Spinal cord (tissue), 10 donors: Measurements from ENCODE around the gene HMHB1. TPM values are rescaled to one million over a fixed set of nuclear protein-coding genes. Genes with fewer than 3 reads are reported as not detected.
A peak's percentile ranks its signal among the peaks of the same experiment; 100 is the strongest.

Experiments used
- DNase-seq, 6 donors: peaks; one replicate each; pipeline versions ENCODE4 v3.0.0 to v3.0.0-alpha.2; 2013 to 2015; ENCODE audit warnings: low spot score in 6 of 6, low read depth in 4 of 6
- H3K27ac ChIP-seq: one replicate; pipeline ENCODE4 v1.5.1; 2013; ENCODE audit warnings: low read depth, low read length, control low read depth
- H3K27me3 ChIP-seq: one replicate; pipeline ENCODE4 v1.6.1; 2013; ENCODE audit warnings: low read length; ENCODE audit not compliant: control insufficient read depth, insufficient read depth
- H3K36me3 ChIP-seq: one replicate; pipeline ENCODE4 v1.6.1; 2013; ENCODE audit warnings: low read length; ENCODE audit not compliant: control insufficient read depth, insufficient read depth
- H3K4me1 ChIP-seq: one replicate; pipeline ENCODE4 v1.6.1; 2013; ENCODE audit warnings: low read length; ENCODE audit not compliant: control insufficient read depth, insufficient read depth
- H3K4me3 ChIP-seq: one replicate; pipeline ENCODE4 v1.5.1; 2013; ENCODE audit warnings: low read depth, low read length, control low read depth
- H3K9me3 ChIP-seq: one replicate; pipeline ENCODE4 v1.6.1; 2013; ENCODE audit warnings: low read length; ENCODE audit not compliant: control insufficient read depth, insufficient read depth
- WGBS: methylation state at CpG from one replicate; pipeline ENCODE4 v1.1.5; 2013; ENCODE audit warnings: missing lambda C conversion rate; ENCODE audit not compliant: insufficient coverage; 5-methylcytosine and 5-hydroxymethylcytosine counted together
- polyA plus RNA-seq, 2 donors: library from polyadenylated mRNA; unstranded; fragments of 120-200 nt; gene quantifications; one replicate each; pipeline ENCODE4 v1.2.1, GENCODE V29; 2013; ENCODE audit not compliant: insufficient read length in 2 of 2
- total RNA-seq, 2 donors: library from RNA; depleted of rRNA in 1 of 2; stranded (reverse); fragments of 120-200 nt in 1 of 2; fragments of >200 nt in 1 of 2; gene quantifications; one replicate each; pipeline versions ENCODE4 v1.2.3 to v1.2.4, GENCODE V29; 2013 to 2014
- donor health status: healthy.

Gene HMHB1
- total and polyA plus RNA-seq, 4 donors, result not detected

- Histone ChIP-seq H3K4me3 (no peak overlapping the region), H3K4me1 (no peaks in the 10 kb centered on the region), H3K9me3 (no peaks in the 10 kb centered on the region), H3K27ac (no peak overlapping the region), H3K27me3 (no peaks in the 10 kb centered on the region), H3K36me3 (no peaks in the 10 kb centered on the region)
- DNase-seq, result no peak
Observed at GRCh38 chr5:143851383-143851782, 39.4 kb downstream of the HMHB1 start.

- Histone ChIP-seq H3K27me3 (no peaks in the 10 kb centered on the region), H3K4me3 (no peak overlapping the region), H3K9me3 (no peaks in the 10 kb centered on the region), H3K27ac (no peak overlapping the region), H3K36me3 (no peaks in the 10 kb centered on the region), H3K4me1 (no peaks in the 10 kb centered on the region)
- DNase-seq, result no peak
- WGBS, result 100% methylated on average over 1 of the region's 1 CpG
Observed at GRCh38 chr5:143860211-143860610, 48.2 kb downstream of the HMHB1 start.

GRCh38 chr5:143862271-143862670 is 50.3 kb downstream of the HMHB1 start:
- Histone ChIP-seq H3K27me3 (no peaks in the 10 kb centered on the region), H3K36me3 (no peaks in the 10 kb centered on the region), H3K9me3 (no peaks in the 10 kb centered on the region), H3K4me3 (no peak overlapping the region), H3K4me1 (no peaks in the 10 kb centered on the region), H3K27ac (no peak overlapping the region)
- no peak for DNase-seq

- Histone ChIP-seq H3K4me3 (no peak overlapping the region), H3K36me3 (no peaks in the 10 kb centered on the region), H3K27me3 (no peaks in the 10 kb centered on the region), H3K4me1 (no peaks in the 10 kb centered on the region), H3K9me3 (no peaks in the 10 kb centered on the region), H3K27ac (no peak overlapping the region)
- peak in 3 of 6 donors; percentile 15 to 69 (median 68) for DNase-seq
- WGBS, result 18% methylated on average over 6 of the region's 8 CpGs
Observed at GRCh38 chr5:143865426-143866025, 53.6 kb downstream of the HMHB1 start.
